ENCODE measurements around the gene NAXD.

The NAXD gene

DNA sequence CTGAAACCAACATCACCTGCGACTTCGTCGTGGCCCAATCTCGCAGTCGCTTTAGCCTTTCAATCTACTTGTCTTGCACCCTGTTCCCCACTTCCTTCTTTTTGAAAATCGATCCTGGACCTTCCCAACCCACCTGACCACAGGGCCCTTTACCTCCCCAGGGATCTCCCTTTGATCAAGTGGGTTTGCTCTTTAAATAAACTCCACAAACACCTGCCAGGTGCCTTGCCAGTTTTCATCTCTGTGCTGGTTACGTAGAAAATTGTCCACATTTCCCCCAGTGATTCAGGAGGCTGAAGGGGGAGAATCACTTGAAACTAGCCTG, 39.3 kb upstream of the NAXD start:
- TF ChIP-seq ZNF133 (tag by site-specific recombination; IDR thresholded peaks at IDR 0.05) (no peak), ZFHX2 (tag by site-specific recombination; conservative IDR thresholded peaks at IDR 0.05) (no peak), ZBTB7A (tag by site-specific recombination; IDR thresholded peaks at IDR 0.05; ENCODE audit: low read depth) (no peak), ZNF580 (tag by site-specific recombination; IDR thresholded peaks at IDR 0.05) (no peak), ZNF645 (tag by site-specific recombination; IDR thresholded peaks at IDR 0.05) (no peak), ZNF707 (tag by site-specific recombination; IDR thresholded peaks at IDR 0.05) (no peak), ZNF248 (tag by site-specific recombination; IDR thresholded peaks at IDR 0.05) (no peak), ZBTB10 (tag by site-specific recombination; IDR thresholded peaks at IDR 0.05) (no peak)
- ChIA-PET POLR2A (interaction anchor here (1.1 kb wide), 1 partner anchor 14 kb away, joined by 3 read pairs; no protein-coding TSS in a partner anchor), CTCF (interaction anchor here (0.6 to 1.1 kb wide), 2 partner anchors 18 to 354 kb away, joined by 4 read pairs; no protein-coding TSS in a partner anchor)

GRCh38 chr13:110576736-110577476, 38.4 kb upstream of the NAXD start:
- TF ChIP-seq ZNF350 (tag by site-specific recombination; IDR thresholded peaks at IDR 0.05) (no peak), EGR2 (tag by site-specific recombination; IDR thresholded peaks at IDR 0.05; ENCODE audit: low read depth) (0 out of 2 replicates have a peak, but pooled peaks have one; percentile 7)
- H3K36me3 ChIP-seq (ENCODE audit: control insufficient read depth in 2 of 2, insufficient read depth in 1 of 2, low read length in 2 of 2), result no peaks in the 10 kb centered on the region
- no peaks in the 10 kb centered on the region for H3K4me1 ChIP-seq (ENCODE audit: control insufficient read depth, insufficient read depth, low read length)
- no peak overlapping the region for H3K4me3 ChIP-seq (ENCODE audit: low read depth, low read length)
- ChIA-PET CTCF (interaction anchor here (0.6 kb wide), 1 partner anchor 355 kb away, joined by 4 read pairs; no protein-coding TSS in a partner anchor), POLR2A (interaction anchor here (0.6 kb wide), 1 partner anchor 338 kb away, joined by 4 read pairs; the partner anchor contains the start of gene ANKRD10)
- no peaks in the 10 kb centered on the region for H3K9me3 ChIP-seq (ENCODE audit: control insufficient read depth, insufficient read depth, low read depth, low read length)
- no peak overlapping the region for H3K27ac ChIP-seq (ENCODE audit: extremely low read depth, low read depth, low read length)

More for the DNA sequence above, 39.3 kb upstream of the NAXD start:
- no peaks in the 10 kb centered on the region for H3K4me1 ChIP-seq (ENCODE audit: control insufficient read depth, insufficient read depth, low read length)
- H3K27ac ChIP-seq (ENCODE audit: extremely low read depth, low read depth, low read length), result no peak overlapping the region
- no peak overlapping the region for H3K4me3 ChIP-seq (ENCODE audit: low read depth, low read length)
- H3K9me3 ChIP-seq (ENCODE audit: control insufficient read depth, insufficient read depth, low read depth, low read length), result no peaks in the 10 kb centered on the region
- no peaks in the 10 kb centered on the region for H3K36me3 ChIP-seq (ENCODE audit: control insufficient read depth in 2 of 2, insufficient read depth in 1 of 2, low read length in 2 of 2)

- 0 out of 2 replicates have a peak, but pooled peaks have one; percentile 25 for TF ChIP-seq EGR2 (tag by site-specific recombination; IDR thresholded peaks at IDR 0.05; ENCODE audit: low read depth)
- TF ChIP-seq ZFHX2 (tag by site-specific recombination; conservative IDR thresholded peaks at IDR 0.05), result peak; percentile 27; the same call in 1 of the 2 replicates
- TF ChIP-seq RBAK (tag by site-specific recombination; IDR thresholded peaks at IDR 0.05), result no peak
- no peaks in the 10 kb centered on the region for H3K4me1 ChIP-seq (ENCODE audit: control insufficient read depth, insufficient read depth, low read length)
- POLR2A ChIA-PET, result no interaction called here
- H3K9me3 ChIP-seq (ENCODE audit: control insufficient read depth, insufficient read depth, low read depth, low read length), result no peaks in the 10 kb centered on the region
- no peaks in the 10 kb centered on the region for H3K36me3 ChIP-seq (ENCODE audit: control insufficient read depth in 2 of 2, insufficient read depth in 1 of 2, low read length in 2 of 2)
- CTCF ChIA-PET, result no interaction called here
- no peak overlapping the region for H3K27ac ChIP-seq (ENCODE audit: extremely low read depth, low read depth, low read length)
- H3K4me3 ChIP-seq (ENCODE audit: low read depth, low read length), result no peak overlapping the region
Measured at GRCh38 chr13:110578363-110578762, 37.0 kb upstream of the NAXD start.

DNA sequence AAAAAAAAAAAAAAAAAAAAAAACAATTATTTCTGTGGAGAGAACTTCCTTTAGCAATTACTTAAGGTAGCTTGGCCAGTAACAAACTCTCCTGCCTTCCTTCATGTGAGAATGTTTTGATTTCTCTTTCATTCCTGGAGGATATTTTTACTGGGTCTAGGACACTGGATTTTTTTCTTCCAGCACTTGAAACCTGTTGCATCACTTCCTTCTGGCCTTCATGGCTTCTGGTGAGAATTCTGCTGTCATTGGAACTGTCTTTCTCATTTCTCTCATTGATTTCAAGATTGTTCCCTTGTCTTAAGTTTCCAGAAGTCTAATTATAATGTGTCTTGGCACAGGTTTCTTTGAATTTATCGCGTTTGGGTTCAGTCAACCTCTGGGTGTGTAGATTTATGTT, 34.5 kb upstream of the NAXD start:
- CTCF ChIA-PET, result no interaction called here
- TF ChIP-seq SCRT2 (tag by site-specific recombination; IDR thresholded peaks at IDR 0.05), result peak; percentile 76
- TF ChIP-seq OVOL3 (tag by site-specific recombination; IDR thresholded peaks at IDR 0.05), result no peak
- TF ChIP-seq ZNF518A (tag by site-specific recombination; conservative IDR thresholded peaks at IDR 0.05; ENCODE audit: low read depth), result 0 out of 2 replicates have a peak, but pooled peaks have one; percentile 27
- 0 out of 2 replicates have a peak, but pooled peaks have one; percentile 23 for TF ChIP-seq SCRT1 (tag by site-specific recombination; IDR thresholded peaks at IDR 0.05; ENCODE audit: borderline replicate concordance)
- no peak overlapping the region for H3K27ac ChIP-seq (ENCODE audit: extremely low read depth, low read depth, low read length)
- H3K4me1 ChIP-seq (ENCODE audit: control insufficient read depth, insufficient read depth, low read length), result no peaks in the 10 kb centered on the region
- POLR2A ChIA-PET, result no interaction called here
- no peaks in the 10 kb centered on the region for H3K36me3 ChIP-seq (ENCODE audit: control insufficient read depth in 2 of 2, insufficient read depth in 1 of 2, low read length in 2 of 2)
- no peak overlapping the region for H3K4me3 ChIP-seq (ENCODE audit: low read depth, low read length)
- no peaks in the 10 kb centered on the region for H3K9me3 ChIP-seq (ENCODE audit: control insufficient read depth, insufficient read depth, low read depth, low read length)
